ENCODE results near the gene LYAR. TPM values are rescaled to one million over a fixed set of nuclear protein-coding genes. Genes with fewer than 3 reads are reported as not detected.

Gene LYAR
- total RNA-seq, 6 experiments from 2014 or later, result 2.6 to 8.9 (median 5.2) TPM

DNA sequence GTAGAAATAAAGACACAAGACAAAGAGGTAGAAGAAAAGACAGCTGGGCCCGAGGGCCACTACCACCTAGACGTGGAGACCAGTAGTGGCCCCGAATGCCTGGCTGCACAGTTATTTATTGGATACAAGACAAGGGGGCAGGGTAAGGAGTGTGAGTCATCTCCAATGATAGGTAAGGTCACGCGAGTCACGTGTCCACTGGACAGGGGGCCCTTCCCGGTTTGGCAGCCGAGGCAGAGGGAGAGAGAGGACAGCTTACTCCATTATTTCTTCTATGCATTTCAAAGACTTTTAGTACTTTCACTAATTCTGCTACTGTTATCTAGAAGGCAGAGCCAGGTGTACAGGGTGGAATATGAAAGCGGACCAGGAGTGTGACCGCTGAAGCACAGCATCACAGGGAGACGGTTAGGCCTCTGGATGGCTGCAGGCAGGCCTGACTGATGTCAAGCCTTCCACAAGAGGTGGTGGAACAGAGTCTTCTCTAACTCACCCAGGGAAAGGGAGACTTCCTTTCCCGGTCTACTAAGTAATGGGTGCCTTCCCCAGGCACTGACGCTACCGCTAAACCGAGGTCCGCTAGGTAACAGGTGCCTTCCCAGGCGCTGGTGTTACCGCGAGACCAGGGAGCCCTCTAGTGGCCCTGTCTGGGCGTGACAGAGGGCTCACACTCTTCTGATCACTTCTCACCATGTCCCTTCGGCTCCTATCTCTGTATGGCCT, 45.0 kb upstream of the LYAR start:
- DNase-seq (peak; percentile 77 to 82 (median 80)), ATAC-seq (peak; percentile 83 to 94 (median 92))
- WGBS (ENCODE audit: insufficient coverage, low coverage, low lambda C conversion rate, missing lambda C conversion rate), result 47% methylated on average over 20 of the region's 21 CpGs
- Histone ChIP-seq H3K4me1 (no peaks in the 10 kb centered on the region), H3K9me3 (no peaks in the 10 kb centered on the region), H3K27me3 (no peaks in the 10 kb centered on the region), H3K36me3 (no peaks in the 10 kb centered on the region), H3K4me3 (no peak overlapping the region), H3K27ac (no peak overlapping the region)
- TF ChIP-seq POLR2A (IDR thresholded peaks at IDR 0.05), result no peak
- TF ChIP-seq, protein P1, sequence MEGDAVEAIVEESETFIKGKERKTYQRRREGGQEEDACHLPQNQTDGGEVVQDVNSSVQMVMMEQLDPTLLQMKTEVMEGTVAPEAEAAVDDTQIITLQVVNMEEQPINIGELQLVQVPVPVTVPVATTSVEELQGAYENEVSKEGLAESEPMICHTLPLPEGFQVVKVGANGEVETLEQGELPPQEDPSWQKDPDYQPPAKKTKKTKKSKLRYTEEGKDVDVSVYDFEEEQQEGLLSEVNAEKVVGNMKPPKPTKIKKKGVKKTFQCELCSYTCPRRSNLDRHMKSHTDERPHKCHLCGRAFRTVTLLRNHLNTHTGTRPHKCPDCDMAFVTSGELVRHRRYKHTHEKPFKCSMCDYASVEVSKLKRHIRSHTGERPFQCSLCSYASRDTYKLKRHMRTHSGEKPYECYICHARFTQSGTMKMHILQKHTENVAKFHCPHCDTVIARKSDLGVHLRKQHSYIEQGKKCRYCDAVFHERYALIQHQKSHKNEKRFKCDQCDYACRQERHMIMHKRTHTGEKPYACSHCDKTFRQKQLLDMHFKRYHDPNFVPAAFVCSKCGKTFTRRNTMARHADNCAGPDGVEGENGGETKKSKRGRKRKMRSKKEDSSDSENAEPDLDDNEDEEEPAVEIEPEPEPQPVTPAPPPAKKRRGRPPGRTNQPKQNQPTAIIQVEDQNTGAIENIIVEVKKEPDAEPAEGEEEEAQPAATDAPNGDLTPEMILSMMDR (IDR thresholded peaks at IDR 0.05), result peak; percentile 79 to 89 (median 80)
- intact Hi-C loops (cut with DNase I), result loop anchor here (5.0 to 10.0 kb wide), 2 partner anchors 80 to 83 kb away; no protein-coding TSS in a partner anchor

DNA sequence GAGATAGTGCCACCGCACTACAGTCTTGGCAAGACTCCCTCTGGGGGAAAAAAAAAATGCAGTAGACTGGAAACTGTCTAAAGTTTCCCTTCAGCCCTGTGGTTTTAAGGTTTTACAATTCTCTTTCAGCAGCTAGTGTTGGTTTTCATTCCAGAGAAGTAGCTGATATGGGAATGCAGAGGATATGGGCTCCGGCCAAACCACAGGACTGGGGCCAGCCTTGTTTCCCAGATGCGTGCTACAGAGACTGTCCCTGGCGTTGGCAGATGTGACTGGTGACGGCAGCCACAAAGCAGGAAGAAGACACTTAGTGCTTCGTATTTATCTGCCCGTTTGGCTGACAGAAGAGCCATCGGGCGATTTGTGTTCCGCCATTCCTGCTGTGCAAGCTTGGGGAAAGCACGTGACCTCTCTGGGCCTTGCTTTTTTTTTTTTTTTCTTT, 43.3 kb upstream of the LYAR start:
- TF ChIP-seq, protein P1 (IDR thresholded peaks at IDR 0.05), result no peak
- TF ChIP-seq POLR2A (IDR thresholded peaks at IDR 0.05), result no peak
- ATAC-seq (peak in 2 of 4 donors; percentile 22 to 46), DNase-seq (peak in 1 of 3 donors; percentile 75)
- 31% methylated on average over 8 of the region's 11 CpGs for whole genome bisulfite sequencing (ENCODE audit: insufficient coverage, low coverage, low lambda C conversion rate, missing lambda C conversion rate)
- intact Hi-C loops (cut with DNase I), result loop anchor here (5.0 to 10.0 kb wide), 2 partner anchors 78 to 81 kb away; no protein-coding TSS in a partner anchor
- Histone ChIP-seq H3K36me3 (no peaks in the 10 kb centered on the region), H3K4me1 (no peaks in the 10 kb centered on the region), H3K27me3 (no peaks in the 10 kb centered on the region), H3K27ac (no peak overlapping the region), H3K4me3 (no peak overlapping the region), H3K9me3 (no peaks in the 10 kb centered on the region)

DNA sequence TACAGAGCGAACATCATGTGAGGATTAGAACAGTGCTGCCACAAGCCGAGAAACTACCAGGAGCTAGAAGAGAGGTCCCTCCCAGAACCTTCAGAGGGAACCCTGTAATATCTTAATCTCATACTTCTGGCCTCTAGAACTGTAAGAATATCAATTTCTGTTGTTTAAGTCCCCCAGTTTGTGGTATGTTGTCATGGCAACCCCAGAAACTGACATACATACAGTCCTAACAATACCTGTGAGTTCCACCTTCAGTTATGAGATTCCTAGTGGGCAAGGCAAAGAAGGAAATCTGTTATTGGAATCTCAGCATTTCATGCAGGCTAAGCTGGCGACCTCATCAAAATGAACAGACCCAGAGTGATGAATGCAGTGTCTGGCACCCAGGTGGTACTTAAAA, 42.6 kb upstream of the LYAR start:
- ATAC-seq, result no peak
- no peaks in the 10 kb centered on the region for H3K4me1 ChIP-seq
- TF ChIP-seq, protein P1 (IDR thresholded peaks at IDR 0.05), result no peak
- TF ChIP-seq POLR2A (IDR thresholded peaks at IDR 0.05), result no peak
- no peak overlapping the region for H3K27ac ChIP-seq
- intact Hi-C loops (cut with DNase I), result loop anchor here (5.0 to 10.0 kb wide), 2 partner anchors 78 to 80 kb away; no protein-coding TSS in a partner anchor
- no peak overlapping the region for H3K4me3 ChIP-seq
- WGBS (ENCODE audit: insufficient coverage, low coverage, low lambda C conversion rate, missing lambda C conversion rate), result 94% methylated on average over 3 of the region's 3 CpGs
- no peaks in the 10 kb centered on the region for H3K27me3 ChIP-seq
- no peaks in the 10 kb centered on the region for H3K9me3 ChIP-seq
- H3K36me3 ChIP-seq, result no peaks in the 10 kb centered on the region
- DNase-seq, result no peak

DNA sequence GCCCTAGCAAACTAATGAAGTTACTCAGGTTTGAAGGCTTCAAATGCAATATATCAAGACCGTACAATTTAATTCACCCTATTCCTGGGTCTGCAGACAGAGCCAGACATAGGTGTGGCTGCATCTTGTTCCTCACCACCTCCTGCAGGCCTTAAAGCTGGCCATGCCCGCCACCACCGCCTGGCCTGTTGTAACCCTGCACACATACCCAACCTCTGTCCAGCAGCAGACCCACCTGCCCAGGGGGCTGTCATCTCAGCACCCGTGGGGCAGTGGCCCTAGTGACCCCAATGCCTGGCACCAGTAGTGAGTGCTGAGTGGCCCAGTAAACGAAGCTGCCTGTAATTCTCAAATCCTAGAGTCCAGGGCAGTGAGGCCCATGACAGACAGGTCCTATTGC, 40.8 kb upstream of the LYAR start:
- Histone ChIP-seq H3K27me3 (no peaks in the 10 kb centered on the region), H3K27ac (no peak overlapping the region), H3K4me1 (no peaks in the 10 kb centered on the region), H3K9me3 (no peaks in the 10 kb centered on the region), H3K4me3 (no peak overlapping the region), H3K36me3 (no peaks in the 10 kb centered on the region)
- intact Hi-C loops (cut with DNase I), result loop anchor here (5.0 to 10.0 kb wide), 2 partner anchors 76 to 78 kb away; no protein-coding TSS in a partner anchor
- DNase-seq (no peak), ATAC-seq (no peak)
- TF ChIP-seq POLR2A (IDR thresholded peaks at IDR 0.05), result no peak
- TF ChIP-seq, protein P1 (IDR thresholded peaks at IDR 0.05), result no peak
- 100% methylated on average over 3 of the region's 5 CpGs for WGBS (ENCODE audit: insufficient coverage, low coverage, low lambda C conversion rate, missing lambda C conversion rate)

All from right lobe of liver (tissue), 6 donors.